Upper lobe of left lung (tissue), 6 donors: Measurements from ENCODE around the gene HID1. TPM values are rescaled to one million over a fixed set of nuclear protein-coding genes. Genes with fewer than 3 reads are reported as not detected.

Experiments
- ATAC-seq, 2 donors: fragments of 200-7000 bp; cut with Tn5 transposase; one replicate each; pipeline ENCODE4 v1.9.1; 2022; ENCODE audit warnings: mild to moderate bottlenecking in 2 of 2, moderate library complexity in 2 of 2; ENCODE audit not compliant: low FRiP score in 2 of 2
- DNase-seq, 2 donors: peaks; one replicate each; pipeline ENCODE4 v3.0.0-alpha.2; 2019 to 2020
- H3K27ac ChIP-seq, 4 donors: fragments of 200-600 bp; sonication (generic); one replicate each; pipeline ENCODE4 v1.5.1; 2016 to 2019
- H3K27me3 ChIP-seq, 4 donors: fragments of 200-600 bp; sonication (generic); one replicate each; pipeline ENCODE4 v1.5.1; 2017 to 2019
- H3K36me3 ChIP-seq, 4 donors: fragments of 200-600 bp; sonication (generic); one replicate each; pipeline ENCODE4 v1.5.1; 2016 to 2019
- H3K4me1 ChIP-seq, 4 donors: fragments of 200-600 bp; sonication (generic); one replicate each; pipeline ENCODE4 v1.5.1; 2018 to 2019
- H3K4me3 ChIP-seq, 4 donors: fragments of 200-600 bp; sonication (generic); one replicate each; pipeline ENCODE4 v1.5.1; 2017 to 2019; ENCODE audit warnings: mild to moderate bottlenecking in 2 of 4, moderate library complexity in 1 of 4
- H3K9me3 ChIP-seq, 4 donors: fragments of 200-600 bp; sonication (generic); one replicate each; pipeline ENCODE4 v1.5.1; 2018 to 2019
- EP300 ChIP-seq, 4 donors: sonication (generic); formaldehyde crosslinking; IDR thresholded peaks; one replicate each; pipeline ENCODE4 v1.5.1; 2017; ENCODE audit warnings: antibody characterized with exemption in 4 of 4, control low read depth in 2 of 4
- POLR2A ChIP-seq, 4 donors: fragments of 450-650 bp; IDR thresholded peaks; one replicate each; pipeline ENCODE4 v1.5.1; 2016 to 2017; ENCODE audit warnings: antibody characterized with exemption in 4 of 4, mild to moderate bottlenecking in 2 of 4
- POLR2AphosphoS5 ChIP-seq, 2 donors: sonication (generic); formaldehyde crosslinking; IDR thresholded peaks; one replicate each; pipeline ENCODE4 v1.5.1; 2017; ENCODE audit warnings: antibody characterized with exemption in 2 of 2
- WGBS, 2 donors: methylation state at CpG; one replicate each; pipeline ENCODE4 v1.1.5; 2017 to 2018; 5-methylcytosine and 5-hydroxymethylcytosine counted together
- total RNA-seq, 6 donors: library from RNA; depleted of rRNA in 4 of 6; stranded (reverse); fragments of >200 nt in 4 of 6; gene quantifications; one replicate each; pipeline versions ENCODE4 v1.1.0 to v1.2.1, GENCODE V29; 2016 to 2021
- TF ChIP-seq, protein P1 (sequence below), 6 experiments: fragments of 450-650 bp in 4 of 6; fragments of 200-600 bp in 2 of 6; sonication (generic) in 2 of 6; IDR thresholded peaks; one replicate each; pipeline ENCODE4 v1.5.1; 2016 to 2019; ENCODE audit warnings: antibody characterized with exemption in 6 of 6
- donor health status: DM: no; HTN: no; CAD: no; lungs with moderate emphysema.
- donor health status: DM: no; HTN: yes; CAD: no; lungs with severe emphysema.

The HID1 gene
- total RNA-seq, 6 donors from 2014 or later = 21.6 to 60.8 (median 33.3) TPM

- Histone ChIP-seq H3K27ac (peak overlapping the region; percentile 88 to 91 (median 89)), H3K4me1 (peaks cover 7 to 20% (median 16%) of the 10 kb centered on the region in 4 donors), H3K4me3 (peak overlapping the region; percentile 26 to 74 (median 64)), H3K36me3 (no peaks in the 10 kb centered on the region), H3K27me3 (peaks cover 0 to 4% (median 2%) of the 10 kb centered on the region in 4 donors), H3K9me3 (no peaks in the 10 kb centered on the region)
- no peak for ATAC-seq
- no peak for DNase-seq
- no peak for TF ChIP-seq EP300 (IDR thresholded peaks at IDR 0.05)
- TF ChIP-seq, protein P1, sequence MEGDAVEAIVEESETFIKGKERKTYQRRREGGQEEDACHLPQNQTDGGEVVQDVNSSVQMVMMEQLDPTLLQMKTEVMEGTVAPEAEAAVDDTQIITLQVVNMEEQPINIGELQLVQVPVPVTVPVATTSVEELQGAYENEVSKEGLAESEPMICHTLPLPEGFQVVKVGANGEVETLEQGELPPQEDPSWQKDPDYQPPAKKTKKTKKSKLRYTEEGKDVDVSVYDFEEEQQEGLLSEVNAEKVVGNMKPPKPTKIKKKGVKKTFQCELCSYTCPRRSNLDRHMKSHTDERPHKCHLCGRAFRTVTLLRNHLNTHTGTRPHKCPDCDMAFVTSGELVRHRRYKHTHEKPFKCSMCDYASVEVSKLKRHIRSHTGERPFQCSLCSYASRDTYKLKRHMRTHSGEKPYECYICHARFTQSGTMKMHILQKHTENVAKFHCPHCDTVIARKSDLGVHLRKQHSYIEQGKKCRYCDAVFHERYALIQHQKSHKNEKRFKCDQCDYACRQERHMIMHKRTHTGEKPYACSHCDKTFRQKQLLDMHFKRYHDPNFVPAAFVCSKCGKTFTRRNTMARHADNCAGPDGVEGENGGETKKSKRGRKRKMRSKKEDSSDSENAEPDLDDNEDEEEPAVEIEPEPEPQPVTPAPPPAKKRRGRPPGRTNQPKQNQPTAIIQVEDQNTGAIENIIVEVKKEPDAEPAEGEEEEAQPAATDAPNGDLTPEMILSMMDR (IDR thresholded peaks at IDR 0.05) = no peak
- no peak for TF ChIP-seq POLR2A (IDR thresholded peaks at IDR 0.05)
- TF ChIP-seq POLR2AphosphoS5 (IDR thresholded peaks at IDR 0.05) = no peak
- WGBS, 2 donors = 58 to 59% methylated on average over 12 to 16 of the region's 16 CpGs
These were observed 8.9 kb upstream of the HID1 start for GRCh38 chr17:74981318-74981978.

- Histone ChIP-seq H3K27me3 (peaks cover 0 to 4% (median 2%) of the 10 kb centered on the region in 4 donors), H3K9me3 (no peaks in the 10 kb centered on the region), H3K36me3 (no peaks in the 10 kb centered on the region), H3K4me3 (no peak overlapping the region), H3K4me1 (peaks cover 7 to 20% (median 16%) of the 10 kb centered on the region in 4 donors), H3K27ac (no peak overlapping the region)
- TF ChIP-seq, protein P1 (IDR thresholded peaks at IDR 0.05) = no peak
- TF ChIP-seq EP300 (IDR thresholded peaks at IDR 0.05) (no peak), POLR2A (IDR thresholded peaks at IDR 0.05) (no peak), POLR2AphosphoS5 (IDR thresholded peaks at IDR 0.05) (no peak)
- ATAC-seq (no peak), DNase-seq (no peak)
- 79 to 84% methylated on average over 17 of the region's 17 CpGs for WGBS, 2 donors
These were observed 7.0 kb upstream of the HID1 start for GRCh38 chr17:74979408-74980146.

GRCh38 chr17:74978240-74978639 is 5.7 kb upstream of the HID1 start:
- DNase-seq (no peak), ATAC-seq (no peak)
- Histone ChIP-seq H3K4me1 (peaks cover 7 to 20% (median 16%) of the 10 kb centered on the region in 4 donors), H3K27me3 (peaks cover 0 to 4% (median 2%) of the 10 kb centered on the region in 4 donors), H3K4me3 (no peak overlapping the region), H3K36me3 (no peaks in the 10 kb centered on the region), H3K9me3 (no peaks in the 10 kb centered on the region), H3K27ac (no peak overlapping the region)
- WGBS, 2 donors = 87 to 100% methylated on average over 1 to 3 of the region's 3 CpGs
- TF ChIP-seq POLR2AphosphoS5 (IDR thresholded peaks at IDR 0.05) (no peak), EP300 (IDR thresholded peaks at IDR 0.05) (no peak), POLR2A (IDR thresholded peaks at IDR 0.05) (no peak)
- TF ChIP-seq, protein P1 (IDR thresholded peaks at IDR 0.05) = no peak

DNA sequence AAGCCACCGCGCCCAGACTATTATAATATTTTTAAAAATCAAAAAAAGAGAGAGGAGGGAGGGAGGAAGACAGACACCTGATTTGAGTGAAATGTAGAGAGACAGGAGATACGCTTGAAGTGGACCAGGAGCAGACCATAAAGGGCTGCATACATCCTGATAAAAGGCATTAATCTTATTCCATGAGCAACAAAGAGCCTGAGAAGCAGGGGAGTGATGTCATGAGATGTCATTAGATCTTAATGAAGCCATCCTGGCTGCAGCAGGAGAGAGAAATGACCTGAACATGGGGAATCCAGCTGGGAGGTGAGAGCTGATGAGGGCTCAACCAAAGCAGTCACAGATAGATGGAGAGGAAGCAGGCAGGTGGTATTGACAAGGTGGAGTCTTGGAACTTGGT is 5.2 kb upstream of the HID1 start:
- no peak for ATAC-seq

More for the DNA sequence above, 5.2 kb upstream of the HID1 start:
- Histone ChIP-seq H3K36me3 (no peaks in the 10 kb centered on the region), H3K9me3 (no peaks in the 10 kb centered on the region), H3K27me3 (peaks cover 0 to 4% (median 2%) of the 10 kb centered on the region in 4 donors), H3K27ac (no peak overlapping the region), H3K4me1 (peaks cover 10 to 20% (median 19%) of the 10 kb centered on the region in 4 donors), H3K4me3 (no peak overlapping the region)
- 95 to 96% methylated on average over 3 of the region's 3 CpGs for WGBS, 2 donors
- no peak for DNase-seq
- TF ChIP-seq, protein P1 (IDR thresholded peaks at IDR 0.05) = no peak
- no peak for TF ChIP-seq EP300 (IDR thresholded peaks at IDR 0.05)
- TF ChIP-seq POLR2A (IDR thresholded peaks at IDR 0.05) = no peak
- TF ChIP-seq POLR2AphosphoS5 (IDR thresholded peaks at IDR 0.05) = no peak
